GM23248 (cell line): ENCODE data around the gene VPS72. TPM values are rescaled to one million over a fixed set of nuclear protein-coding genes. Genes with fewer than 3 reads are reported as not detected.

Experiments used
- DNase-seq: peaks from one replicate; pipeline ENCODE4 v3.0.0-alpha.2; 2015
- H2AFZ ChIP-seq: fragments of 200-600 bp; sonication (generic); 2 replicates; pipeline ENCODE4 v1.6.1; 2016; ENCODE audit warnings: antibody characterized with exemption
- H3F3A ChIP-seq: fragments of 200-600 bp; sonication (generic); 2 replicates; pipeline ENCODE4 v1.6.1; 2016; ENCODE audit warnings: mild to moderate bottlenecking, antibody characterized with exemption, mixed run types; ENCODE audit not compliant: insufficient read depth
- H3K27ac ChIP-seq: fragments of 200-600 bp; sonication (generic); 2 replicates; pipeline ENCODE4 v1.5.1; 2016; ENCODE audit warnings: mild to moderate bottlenecking
- H3K27me3 ChIP-seq: fragments of 200-600 bp; sonication (generic); replicated peaks from 2 replicates; pipeline ENCODE4 v1.6.1; 2016; ENCODE audit warnings: mild to moderate bottlenecking; ENCODE audit not compliant: insufficient read depth
- H3K36me3 ChIP-seq: fragments of 200-600 bp; sonication (generic); 2 replicates; pipeline ENCODE4 v1.6.1; 2016; ENCODE audit warnings: low read depth, mild to moderate bottlenecking
- H3K4me1 ChIP-seq: fragments of 200-600 bp; sonication (generic); 2 replicates; pipeline ENCODE4 v1.6.1; 2016; ENCODE audit warnings: mild to moderate bottlenecking; ENCODE audit not compliant: insufficient read depth
- H3K4me2 ChIP-seq: fragments of 200-600 bp; sonication (generic); one replicate; pipeline ENCODE4 v1.6.1; 2016; ENCODE audit warnings: mild to moderate bottlenecking; ENCODE audit not compliant: unreplicated experiment
- H3K4me3 ChIP-seq: fragments of 200-600 bp; sonication (generic); 2 replicates; pipeline ENCODE4 v1.5.1; 2016; ENCODE audit warnings: mild to moderate bottlenecking
- H3K79me2 ChIP-seq: fragments of 200-600 bp; sonication (generic); 2 replicates; pipeline ENCODE4 v1.6.1; 2016; ENCODE audit warnings: mild to moderate bottlenecking; ENCODE audit not compliant: insufficient read depth
- H3K9ac ChIP-seq: fragments of 200-600 bp; sonication (generic); 2 replicates; pipeline ENCODE4 v1.6.1; 2016; ENCODE audit warnings: mild to moderate bottlenecking
- H3K9me2 ChIP-seq: fragments of 200-600 bp; sonication (generic); 2 replicates; pipeline ENCODE4 v1.6.1; 2016; ENCODE audit warnings: mixed run types, mild to moderate bottlenecking, moderate library complexity; ENCODE audit not compliant: insufficient read depth
- H3K9me3 ChIP-seq: fragments of 200-600 bp; sonication (generic); one replicate; pipeline ENCODE4 v1.6.1; 2017; ENCODE audit warnings: low read depth
- H4K20me1 ChIP-seq: fragments of 200-600 bp; sonication (generic); 2 replicates; pipeline ENCODE4 v1.6.0; 2016; ENCODE audit not compliant: insufficient read depth
- EZH2 ChIP-seq: fragments of 200-600 bp; sonication (generic); IDR thresholded peaks from 2 replicates; pipeline ENCODE4 v1.6.1; 2018; ENCODE audit warnings: antibody characterized with exemption, mild to moderate bottlenecking; ENCODE audit not compliant: insufficient read depth, poor library complexity, severe bottlenecking
- EZH2phosphoT487 ChIP-seq: fragments of 200-600 bp; sonication (generic); IDR thresholded peaks from 2 replicates; pipeline ENCODE4 v1.6.1; 2018; ENCODE audit warnings: antibody characterized with exemption, moderate library complexity, mild to moderate bottlenecking, low read depth; ENCODE audit not compliant: insufficient read depth
- WGBS, 2 experiments: methylation state at CpG; one replicate each; pipeline ENCODE4 v1.1.6; 2015 to 2017; ENCODE audit warnings: low lambda C conversion rate in 2 of 2, low coverage in 1 of 2; ENCODE audit errors: missing lambda C conversion rate in 2 of 2; 5-methylcytosine and 5-hydroxymethylcytosine counted together
- in situ Hi-C: fragments of 300-500 bp; cut with MboI; formaldehyde crosslinking; loops from 2 replicates; pipeline ENCODE4 v1.15.0; 2020
- polyA plus RNA-seq: library from polyadenylated mRNA; unstranded; fragments of >200 nt; fragmentation: Nextera tagmentation; extraction: Ambion mirVana; gene quantifications from 2 replicates; pipeline ENCODE4 v1.2.1, GENCODE V29; 2016
- total RNA-seq: library from RNA; depleted of rRNA; stranded (reverse); fragments of >200 nt; shearing (Covaris generic); gene quantifications from 2 replicates; pipeline ENCODE4 v1.2.3, GENCODE V29; 2014

The VPS72 gene
- total and polyA plus RNA-seq, 2 experiments from 2014 or later, result 45.0 to 46.5 TPM

DNA sequence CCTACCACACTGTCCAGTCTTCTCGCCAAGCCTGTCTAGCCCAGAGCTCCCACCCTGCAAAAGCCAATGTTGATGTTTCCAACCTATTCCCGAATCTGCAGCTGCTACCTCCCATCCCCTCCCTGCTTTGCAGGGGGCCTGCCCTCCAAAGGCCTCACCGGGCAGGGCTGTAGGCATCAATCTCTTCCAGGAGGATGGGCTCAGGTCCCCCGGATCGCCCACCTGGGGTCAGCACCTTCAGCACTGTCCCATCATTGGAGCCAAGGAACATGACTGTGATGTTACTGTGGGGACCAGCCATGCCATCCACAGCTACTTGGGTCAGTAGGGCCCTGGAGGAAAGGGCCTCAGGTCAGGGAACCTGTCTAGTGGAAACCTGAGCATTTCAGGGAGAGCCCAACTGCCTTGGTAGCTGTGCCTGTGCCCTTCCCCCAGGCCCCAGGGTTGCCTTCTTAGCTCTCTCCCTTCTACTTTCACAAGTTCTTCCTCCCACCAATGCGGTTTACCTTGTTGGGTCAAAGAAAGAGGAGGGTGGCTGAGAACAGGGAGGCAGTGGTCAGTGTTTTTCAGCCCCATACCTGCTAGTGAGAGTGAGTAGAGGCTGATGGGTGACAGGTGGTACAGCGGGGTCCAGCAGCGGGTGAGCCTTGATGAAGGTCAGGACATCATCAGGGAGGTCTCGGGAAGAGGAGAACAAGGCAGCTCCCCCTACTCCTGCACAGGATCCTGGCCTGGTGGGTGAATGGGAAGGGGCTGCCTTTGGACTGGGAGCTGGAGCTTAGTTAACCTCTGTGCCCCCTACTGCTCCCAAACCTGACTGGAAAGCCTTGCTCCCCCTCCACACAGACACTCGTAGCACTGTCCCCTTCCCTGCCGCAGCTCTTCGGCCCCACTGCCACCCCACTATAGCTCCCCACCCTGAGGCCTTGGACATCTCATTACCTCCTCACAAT is 54.3 kb downstream of the VPS72 start:
- no peak overlapping the region for H3K27ac ChIP-seq
- WGBS, 2 experiments, result 80% methylated on average over 12 of the region's 12 CpGs

DNA sequence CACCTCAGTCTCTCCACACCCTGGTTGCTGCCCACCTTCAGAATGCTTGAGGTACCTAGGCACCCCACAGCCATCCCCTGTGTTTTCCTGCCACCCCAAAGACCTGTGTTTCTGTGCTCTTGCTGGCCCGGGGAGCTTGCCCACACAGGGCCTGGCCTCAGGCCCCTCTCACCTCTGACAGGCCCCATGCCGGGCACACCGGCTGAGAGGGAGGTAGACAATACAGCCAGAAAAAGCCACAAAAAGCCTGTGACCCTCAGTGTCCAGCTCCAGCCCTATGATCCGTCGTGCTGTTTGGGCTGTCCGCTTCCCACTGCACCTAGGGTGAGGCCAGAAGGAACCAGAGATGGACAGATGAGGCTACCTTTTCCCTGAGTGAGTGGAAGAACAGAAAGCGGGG is 55.0 kb downstream of the VPS72 start:
- H3K36me3 ChIP-seq, result no peaks in the 10 kb centered on the region
- WGBS, 2 experiments, result 88 to 89% methylated on average over 7 of the region's 7 CpGs
- no peak for DNase-seq
- H3K27ac ChIP-seq, result no peak overlapping the region
- TF ChIP-seq EZH2phosphoT487, result no peak
- TF ChIP-seq EZH2, result no peak
- H3F3A ChIP-seq, result peaks cover 6% of the 10 kb centered on the region; the same call in 1 of the 2 replicates
- in situ Hi-C loops, result no loop called here
- H3K4me1 ChIP-seq, result no peaks in the 10 kb centered on the region
- H3K79me2 ChIP-seq, result no peaks in the 10 kb centered on the region
- no peak overlapping the region for H3K9ac ChIP-seq
- no peaks in the 10 kb centered on the region for H4K20me1 ChIP-seq
- H3K9me3 ChIP-seq, result no peaks in the 10 kb centered on the region
- no peak overlapping the region for H3K4me2 ChIP-seq
- H2AFZ ChIP-seq, result no peak overlapping the region
- H3K27me3 ChIP-seq, result no peaks in the 10 kb centered on the region
- H3K9me2 ChIP-seq, result no peaks in the 10 kb centered on the region
- H3K4me3 ChIP-seq, result no peak overlapping the region

More for the DNA sequence above, 54.3 kb downstream of the VPS72 start:
- Histone ChIP-seq H3K36me3 (no peaks in the 10 kb centered on the region), H2AFZ (no peak overlapping the region), H3K4me3 (no peak overlapping the region), H3F3A (no peaks in the 10 kb centered on the region), H3K4me1 (no peaks in the 10 kb centered on the region), H3K9ac (no peak overlapping the region), H4K20me1 (no peaks in the 10 kb centered on the region), H3K79me2 (no peaks in the 10 kb centered on the region), H3K9me3 (no peaks in the 10 kb centered on the region), H3K9me2 (no peaks in the 10 kb centered on the region), H3K4me2 (no peak overlapping the region), H3K27me3 (no peaks in the 10 kb centered on the region)
- in situ Hi-C loops, result no loop called here
- TF ChIP-seq EZH2 (no peak), EZH2phosphoT487 (no peak)
- no peak for DNase-seq

DNA sequence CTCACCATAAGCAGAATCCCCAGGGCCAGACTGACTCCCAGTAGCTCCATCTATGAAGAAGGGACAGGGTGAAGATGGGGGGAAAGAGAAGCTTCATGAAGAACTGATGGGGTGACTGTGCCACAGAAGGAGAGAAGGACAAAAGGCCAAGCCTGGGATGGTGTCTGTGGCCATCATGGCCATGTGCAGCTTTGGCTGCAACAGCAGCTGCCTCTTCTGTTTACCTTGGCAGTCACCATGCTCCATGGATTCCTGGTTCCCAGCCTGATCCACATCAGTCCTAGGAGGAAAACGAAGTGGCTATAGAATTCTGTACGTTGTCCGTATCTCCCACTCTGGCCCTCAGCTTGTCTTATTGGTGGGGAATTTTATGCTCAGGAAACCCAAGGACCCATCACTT is 55.6 kb downstream of the VPS72 start:
- H3K36me3 ChIP-seq, result no peaks in the 10 kb centered on the region
- no peak overlapping the region for H3K27ac ChIP-seq
- H3K4me1 ChIP-seq, result no peaks in the 10 kb centered on the region
- peaks cover 7% of the 10 kb centered on the region; the same call in 1 of the 2 replicates for H3F3A ChIP-seq
- H3K79me2 ChIP-seq, result no peaks in the 10 kb centered on the region
- H4K20me1 ChIP-seq, result no peaks in the 10 kb centered on the region
- TF ChIP-seq EZH2phosphoT487 (no peak), EZH2 (no peak)
- no peak overlapping the region for H3K9ac ChIP-seq
- no peaks in the 10 kb centered on the region for H3K9me2 ChIP-seq
- no peaks in the 10 kb centered on the region for H3K9me3 ChIP-seq
- H3K4me2 ChIP-seq, result no peak overlapping the region
- H3K27me3 ChIP-seq, result no peaks in the 10 kb centered on the region
- DNase-seq, result no peak
- in situ Hi-C loops, result no loop called here
- no peak overlapping the region for H2AFZ ChIP-seq
- WGBS, 2 experiments, result 84 to 89% methylated on average over 3 of the region's 3 CpGs
- no peak overlapping the region for H3K4me3 ChIP-seq

- WGBS, 2 experiments, result 92 to 93% methylated on average over 18 to 61 of the region's 65 CpGs
- Histone ChIP-seq H4K20me1 (no peaks in the 10 kb centered on the region), H3K36me3 (no peaks in the 10 kb centered on the region; the same call in 1 of the 2 replicates), H3K9ac (no peak overlapping the region), H3F3A (peaks cover 10% of the 10 kb centered on the region; the same call in 1 of the 2 replicates), H3K4me1 (no peaks in the 10 kb centered on the region), H3K27me3 (no peaks in the 10 kb centered on the region), H3K4me2 (no peak overlapping the region), H3K27ac (no peak overlapping the region), H3K9me2 (no peaks in the 10 kb centered on the region), H3K79me2 (no peaks in the 10 kb centered on the region), H3K9me3 (no peaks in the 10 kb centered on the region), H2AFZ (no peak overlapping the region), H3K4me3 (no peak overlapping the region)
- in situ Hi-C loops, result no loop called here
- DNase-seq, result no peak
- TF ChIP-seq EZH2phosphoT487 (no peak), EZH2 (no peak)
These were observed 56.8 kb downstream of the VPS72 start for GRCh38 chr1:151133018-151133806.
